ENCODE data around the gene MIDN.

DNA sequence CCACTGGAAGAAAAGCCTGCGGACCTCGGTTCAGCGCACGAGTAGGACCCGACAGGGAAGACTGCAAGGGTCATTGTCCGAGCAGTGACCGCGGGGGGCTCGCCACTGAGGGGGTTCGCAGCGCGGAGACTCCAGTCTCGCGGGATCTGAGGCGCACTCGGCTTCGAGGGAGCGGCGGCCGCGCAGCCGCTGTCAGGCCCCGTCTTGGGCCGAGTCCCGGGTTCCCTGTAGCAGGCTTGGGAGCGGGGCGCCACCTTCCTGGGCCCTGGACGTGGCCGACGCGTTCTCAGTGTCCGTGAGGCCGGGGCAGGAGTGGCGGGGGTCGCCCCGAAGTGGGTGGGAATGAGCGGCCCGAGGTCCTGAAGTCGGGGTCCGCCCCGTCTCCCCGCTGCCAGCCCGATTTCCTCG, 26.5 kb downstream of the MIDN start:
- TF ChIP-seq, protein P1, sequence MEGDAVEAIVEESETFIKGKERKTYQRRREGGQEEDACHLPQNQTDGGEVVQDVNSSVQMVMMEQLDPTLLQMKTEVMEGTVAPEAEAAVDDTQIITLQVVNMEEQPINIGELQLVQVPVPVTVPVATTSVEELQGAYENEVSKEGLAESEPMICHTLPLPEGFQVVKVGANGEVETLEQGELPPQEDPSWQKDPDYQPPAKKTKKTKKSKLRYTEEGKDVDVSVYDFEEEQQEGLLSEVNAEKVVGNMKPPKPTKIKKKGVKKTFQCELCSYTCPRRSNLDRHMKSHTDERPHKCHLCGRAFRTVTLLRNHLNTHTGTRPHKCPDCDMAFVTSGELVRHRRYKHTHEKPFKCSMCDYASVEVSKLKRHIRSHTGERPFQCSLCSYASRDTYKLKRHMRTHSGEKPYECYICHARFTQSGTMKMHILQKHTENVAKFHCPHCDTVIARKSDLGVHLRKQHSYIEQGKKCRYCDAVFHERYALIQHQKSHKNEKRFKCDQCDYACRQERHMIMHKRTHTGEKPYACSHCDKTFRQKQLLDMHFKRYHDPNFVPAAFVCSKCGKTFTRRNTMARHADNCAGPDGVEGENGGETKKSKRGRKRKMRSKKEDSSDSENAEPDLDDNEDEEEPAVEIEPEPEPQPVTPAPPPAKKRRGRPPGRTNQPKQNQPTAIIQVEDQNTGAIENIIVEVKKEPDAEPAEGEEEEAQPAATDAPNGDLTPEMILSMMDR (conservative IDR thresholded peaks at IDR 0.05; ENCODE audit: low read length), result no peak
- no peak for TF ChIP-seq EZH2phosphoT487 (IDR thresholded peaks at IDR 0.05; ENCODE audit: borderline replicate concordance)

Measured in Loucy (cell line).